Neural progenitor cell (in vitro differentiated cells): ENCODE data around the gene ZSCAN9. TPM values are rescaled to one million over a fixed set of nuclear protein-coding genes. Genes with fewer than 3 reads are reported as not detected.

Experiments
- DNase-seq: peaks from one replicate; pipeline ENCODE4 v3.0.0-alpha.2; 2016; ENCODE audit warnings: low spot score
- H2AFZ ChIP-seq: fragments of 200-600 bp; sonication (generic); replicated peaks from 2 replicates; pipeline ENCODE4 v1.6.1; 2016; ENCODE audit warnings: antibody characterized with exemption
- H3F3A ChIP-seq: fragments of 200-600 bp; sonication (generic); 2 replicates; pipeline ENCODE4 v1.6.1; 2016; ENCODE audit warnings: antibody characterized with exemption, low read depth
- H3K27ac ChIP-seq: fragments of 200-600 bp; sonication (generic); 2 replicates; pipeline ENCODE4 v1.5.1; 2016; ENCODE audit warnings: mild to moderate bottlenecking
- H3K27me3 ChIP-seq: fragments of 200-600 bp; sonication (generic); 2 replicates; pipeline ENCODE4 v1.6.1; 2016; ENCODE audit warnings: mild to moderate bottlenecking, moderate library complexity
- H3K36me3 ChIP-seq: fragments of 200-600 bp; sonication (generic); 2 replicates; pipeline ENCODE4 v1.5.1; 2016
- H3K4me1 ChIP-seq: fragments of 200-600 bp; sonication (generic); 2 replicates; pipeline ENCODE4 v1.6.1; 2016; ENCODE audit warnings: mixed run types
- H3K4me2 ChIP-seq: fragments of 200-600 bp; sonication (generic); 2 replicates; pipeline ENCODE4 v1.6.1; 2016
- H3K4me3 ChIP-seq: fragments of 200-600 bp; sonication (generic); 2 replicates; pipeline ENCODE4 v1.5.1; 2016
- H3K79me2 ChIP-seq: fragments of 200-600 bp; sonication (generic); 2 replicates; pipeline ENCODE4 v1.6.1; 2016; ENCODE audit warnings: low read depth
- H3K9ac ChIP-seq: fragments of 200-600 bp; sonication (generic); 2 replicates; pipeline ENCODE4 v1.6.1; 2016
- H3K9me3 ChIP-seq: fragments of 200-600 bp; sonication (generic); 2 replicates; pipeline ENCODE4 v1.5.1; 2016; ENCODE audit warnings: low read depth
- H4K20me1 ChIP-seq: fragments of 200-600 bp; sonication (generic); 2 replicates; pipeline ENCODE4 v1.6.1; 2016; ENCODE audit warnings: low read depth
- H3K27ac Mint-ChIP-seq: 3 replicates; pipeline ENCODE4 v1.8.0; 2021; ENCODE audit warnings: mixed read lengths
- H3K27me3 Mint-ChIP-seq: 2 replicates; pipeline ENCODE4 v1.8.0; 2022; ENCODE audit warnings: low read depth, mild to moderate bottlenecking, inconsistent platforms, moderate library complexity, mixed read lengths; ENCODE audit not compliant: insufficient read depth
- H3K36me3 Mint-ChIP-seq: 3 replicates; pipeline ENCODE4 v1.8.0; 2021; ENCODE audit warnings: mixed read lengths
- H3K4me1 Mint-ChIP-seq: 3 replicates; pipeline ENCODE4 v1.8.0; 2021; ENCODE audit warnings: mixed read lengths
- H3K4me3 Mint-ChIP-seq: 3 replicates; pipeline ENCODE4 v1.8.0; 2021; ENCODE audit warnings: mild to moderate bottlenecking, moderate library complexity, mixed read lengths
- H3K9me3 Mint-ChIP-seq: 3 replicates; pipeline ENCODE4 v1.8.0; 2020; ENCODE audit warnings: mixed read lengths
- EZH2 ChIP-seq: fragments of 200-600 bp; sonication (generic); IDR thresholded peaks from 2 replicates; pipeline ENCODE4 v1.6.1; 2017; ENCODE audit warnings: antibody characterized with exemption, mild to moderate bottlenecking, moderate library complexity
- EZH2phosphoT487 ChIP-seq: fragments of 200-600 bp; sonication (generic); IDR thresholded peaks from 2 replicates; pipeline ENCODE4 v1.6.1; 2017; ENCODE audit warnings: antibody characterized with exemption
- total RNA-seq: library from RNA; depleted of rRNA; stranded (reverse); fragments of >200 nt; gene quantifications from 2 replicates; pipeline ENCODE4 v1.2.3, GENCODE V29; 2015; ENCODE audit warnings: low replicate concordance
- TF ChIP-seq, protein P1 (sequence below): fragments of 200-600 bp; sonication (generic); IDR thresholded peaks from 2 replicates; pipeline ENCODE4 v1.5.1; 2017; ENCODE audit warnings: antibody characterized with exemption, mild to moderate bottlenecking

The ZSCAN9 gene
- total RNA-seq, 1 donor from 2014 or later, result 34.6 TPM

DNA sequence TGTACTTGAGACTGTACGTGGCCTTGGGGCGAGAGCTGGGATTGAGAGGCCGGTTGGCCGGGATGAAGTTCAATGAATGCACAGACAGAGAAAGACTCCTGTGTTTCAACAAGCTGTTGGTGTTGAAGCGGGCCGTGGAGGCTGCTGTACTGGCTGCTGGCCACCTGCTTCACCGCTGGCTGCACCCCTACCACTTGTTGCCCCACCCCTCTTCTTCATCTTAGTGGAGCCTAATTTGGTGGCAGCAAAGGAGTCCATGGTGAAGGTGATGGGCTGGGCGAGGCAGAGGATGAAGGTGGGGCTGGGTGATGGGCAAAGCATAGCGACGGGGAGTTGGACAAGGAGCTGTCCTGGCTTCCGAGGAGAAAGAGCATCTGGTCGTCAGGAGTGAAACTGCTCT is 7.2 kb upstream of the ZSCAN9 start:
- H3K27ac Mint-ChIP-seq, result no peak overlapping the region
- peaks cover under 1% of the 10 kb centered on the region for H3K9me3 Mint-ChIP-seq
- Histone ChIP-seq H3K27me3 (peaks cover 75% of the 10 kb centered on the region), H3K4me1 (peaks cover 4% of the 10 kb centered on the region), H3K27ac (no peak overlapping the region), H3K36me3 (no peaks in the 10 kb centered on the region), H3K9me3 (no peaks in the 10 kb centered on the region), H3K79me2 (no peaks in the 10 kb centered on the region), H2AFZ (no peak overlapping the region), H3K4me3 (no peak overlapping the region), H3K9ac (no peak overlapping the region), H3F3A (peaks cover 7% of the 10 kb centered on the region), H3K4me2 (peak overlapping the region; percentile 78), H4K20me1 (no peaks in the 10 kb centered on the region)
- H3K27me3 Mint-ChIP-seq, result peaks cover 11% of the 10 kb centered on the region
- no peaks in the 10 kb centered on the region for H3K36me3 Mint-ChIP-seq
- DNase-seq, result no peak
- TF ChIP-seq EZH2phosphoT487 (no peak), EZH2 (no peak)
- TF ChIP-seq, protein P1, sequence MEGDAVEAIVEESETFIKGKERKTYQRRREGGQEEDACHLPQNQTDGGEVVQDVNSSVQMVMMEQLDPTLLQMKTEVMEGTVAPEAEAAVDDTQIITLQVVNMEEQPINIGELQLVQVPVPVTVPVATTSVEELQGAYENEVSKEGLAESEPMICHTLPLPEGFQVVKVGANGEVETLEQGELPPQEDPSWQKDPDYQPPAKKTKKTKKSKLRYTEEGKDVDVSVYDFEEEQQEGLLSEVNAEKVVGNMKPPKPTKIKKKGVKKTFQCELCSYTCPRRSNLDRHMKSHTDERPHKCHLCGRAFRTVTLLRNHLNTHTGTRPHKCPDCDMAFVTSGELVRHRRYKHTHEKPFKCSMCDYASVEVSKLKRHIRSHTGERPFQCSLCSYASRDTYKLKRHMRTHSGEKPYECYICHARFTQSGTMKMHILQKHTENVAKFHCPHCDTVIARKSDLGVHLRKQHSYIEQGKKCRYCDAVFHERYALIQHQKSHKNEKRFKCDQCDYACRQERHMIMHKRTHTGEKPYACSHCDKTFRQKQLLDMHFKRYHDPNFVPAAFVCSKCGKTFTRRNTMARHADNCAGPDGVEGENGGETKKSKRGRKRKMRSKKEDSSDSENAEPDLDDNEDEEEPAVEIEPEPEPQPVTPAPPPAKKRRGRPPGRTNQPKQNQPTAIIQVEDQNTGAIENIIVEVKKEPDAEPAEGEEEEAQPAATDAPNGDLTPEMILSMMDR, result no peak
- H3K4me3 Mint-ChIP-seq, result peak overlapping the region; percentile 33
- peaks cover 3% of the 10 kb centered on the region for H3K4me1 Mint-ChIP-seq

DNA sequence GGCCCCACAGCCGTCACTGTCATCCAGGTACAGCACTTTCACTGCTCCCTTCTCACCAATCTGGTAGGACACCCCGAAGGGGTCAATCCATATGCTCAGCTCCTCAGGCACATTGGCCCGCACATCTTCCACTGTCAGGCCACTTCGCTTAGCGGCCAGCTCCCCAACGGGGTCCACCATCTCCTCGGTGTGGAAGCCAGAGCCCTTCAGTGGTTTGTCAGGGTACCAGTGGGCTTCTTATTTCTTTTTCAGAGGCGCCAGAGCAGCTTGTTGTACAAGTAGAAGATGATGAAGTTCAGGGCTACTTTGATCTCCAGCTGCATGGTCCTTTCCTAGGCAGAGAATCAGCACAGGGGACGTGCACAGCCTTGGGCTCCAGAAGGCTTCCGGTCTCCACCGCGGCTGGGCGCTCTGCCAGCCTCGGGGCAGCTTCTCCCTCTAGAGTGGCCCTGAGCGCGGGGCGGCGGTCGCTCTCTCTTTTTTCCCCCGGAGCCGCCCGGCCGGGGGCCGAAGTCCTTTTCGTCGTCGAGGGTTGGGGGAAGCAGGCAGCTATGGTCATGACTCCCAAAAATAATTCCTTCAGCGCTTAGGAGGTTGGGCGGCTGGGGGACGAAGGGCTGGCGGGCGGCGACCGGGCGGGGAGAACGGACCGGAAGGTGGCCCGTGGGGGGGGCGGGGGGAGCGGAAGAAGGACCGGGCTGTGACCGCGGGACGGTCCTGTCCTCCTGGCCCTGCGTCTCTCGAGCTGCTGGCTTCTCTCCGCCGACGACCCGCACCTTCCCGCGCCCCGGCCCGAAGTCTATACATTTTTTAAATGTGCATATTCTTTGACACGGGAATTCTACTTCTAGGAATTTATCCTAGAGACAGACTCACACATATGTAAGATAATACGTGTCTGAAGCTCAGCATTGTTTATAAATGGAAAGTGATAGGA is 6.5 kb upstream of the ZSCAN9 start:
- no peak overlapping the region for H3K27ac ChIP-seq
- H3K4me1 ChIP-seq, result no peaks in the 10 kb centered on the region
- H3K9me3 ChIP-seq, result no peaks in the 10 kb centered on the region
- Mint-ChIP-seq H3K27ac (no peak overlapping the region), H3K9me3 (no peaks in the 10 kb centered on the region), H3K27me3 (peaks cover 10% of the 10 kb centered on the region), H3K4me1 (no peaks in the 10 kb centered on the region), H3K36me3 (no peaks in the 10 kb centered on the region), H3K4me3 (peak overlapping the region; percentile 81)
- H3F3A ChIP-seq, result peaks cover 4% of the 10 kb centered on the region
- H3K79me2 ChIP-seq, result no peaks in the 10 kb centered on the region
- H3K36me3 ChIP-seq, result no peaks in the 10 kb centered on the region
- no peaks in the 10 kb centered on the region for H4K20me1 ChIP-seq
- H3K4me2 ChIP-seq, result peak overlapping the region; percentile 78
- H3K27me3 ChIP-seq, result peaks cover 75% of the 10 kb centered on the region
- no peak overlapping the region for H3K9ac ChIP-seq
- H2AFZ ChIP-seq, result peak overlapping the region; percentile 96
- peak; percentile 69 for DNase-seq
- H3K4me3 ChIP-seq, result peak overlapping the region; percentile 57
- TF ChIP-seq EZH2 (peak; percentile 45), EZH2phosphoT487 (no peak)

DNA sequence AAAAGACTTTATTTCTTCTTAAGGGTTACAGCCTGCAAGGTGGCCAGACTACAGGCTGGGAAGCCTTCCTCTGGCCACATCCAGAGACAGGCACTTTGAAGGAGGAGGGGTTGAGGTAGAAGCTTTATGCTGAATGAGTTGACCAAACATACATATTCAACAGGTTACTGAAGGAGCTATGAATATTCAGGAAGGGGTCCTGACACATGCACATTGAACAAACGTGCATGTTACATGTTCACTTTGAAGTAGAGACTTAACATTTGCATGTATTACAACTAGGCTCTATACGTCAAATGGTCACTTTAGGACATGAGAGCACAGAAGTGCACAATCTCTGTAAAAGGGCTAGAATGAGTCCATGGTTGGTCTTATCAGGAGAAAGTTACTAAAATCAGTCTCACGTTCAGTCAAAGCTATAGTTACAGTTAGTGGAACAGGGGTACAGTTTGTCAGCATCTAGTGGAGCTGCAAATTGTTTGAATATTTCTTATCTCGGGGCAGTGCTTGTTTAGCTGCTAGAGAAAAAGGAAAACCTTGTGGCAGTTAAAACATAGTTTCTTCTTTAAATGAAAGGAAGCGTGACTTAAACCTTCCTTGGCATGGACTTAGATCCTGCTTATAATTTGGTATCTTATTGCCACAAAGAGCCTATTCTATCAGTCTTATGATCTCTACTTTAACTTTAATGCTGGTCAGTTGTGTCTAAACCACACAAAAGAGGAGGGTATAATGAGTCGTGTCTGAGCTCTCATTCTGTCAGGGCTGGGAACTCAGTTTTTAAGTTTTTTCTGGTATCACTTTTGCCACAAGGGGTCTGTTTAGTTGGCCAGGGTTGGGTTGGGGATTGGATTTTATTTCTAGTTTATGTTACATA is 4.6 kb upstream of the ZSCAN9 start:
- Histone ChIP-seq H2AFZ (no peak overlapping the region), H3K4me3 (no peak overlapping the region), H3K9me3 (no peaks in the 10 kb centered on the region), H4K20me1 (no peaks in the 10 kb centered on the region), H3K27me3 (peaks cover 67% of the 10 kb centered on the region), H3K4me2 (no peak overlapping the region), H3K9ac (no peak overlapping the region), H3K27ac (no peak overlapping the region), H3K4me1 (no peaks in the 10 kb centered on the region), H3F3A (no peaks in the 10 kb centered on the region), H3K36me3 (no peaks in the 10 kb centered on the region), H3K79me2 (peaks cover 2% of the 10 kb centered on the region)
- no peak for DNase-seq
- TF ChIP-seq EZH2 (no peak), EZH2phosphoT487 (no peak)
- TF ChIP-seq, protein P1, result no peak
- no peak overlapping the region for H3K27ac Mint-ChIP-seq
- no peaks in the 10 kb centered on the region for H3K36me3 Mint-ChIP-seq
- peaks cover 11% of the 10 kb centered on the region for H3K27me3 Mint-ChIP-seq
- peaks cover 5% of the 10 kb centered on the region for H3K4me1 Mint-ChIP-seq
- H3K9me3 Mint-ChIP-seq, result no peaks in the 10 kb centered on the region
- no peak overlapping the region for H3K4me3 Mint-ChIP-seq
